Ishikawa (cell line): ENCODE data around the gene SLC48A1.

Experiments used
- FOXM1 ChIP-seq: IDR thresholded peaks from 2 replicates; pipeline ENCODE4 v1.6.1; 2012; ENCODE audit warnings: low read depth, borderline replicate concordance
- RAD21 ChIP-seq: IDR thresholded peaks from 2 replicates; pipeline ENCODE4 v1.6.1; 2012; ENCODE audit warnings: low read depth
- REST ChIP-seq: IDR thresholded peaks from 2 replicates; pipeline ENCODE4 v1.6.1; 2012; ENCODE audit warnings: low read depth, mild to moderate bottlenecking
- TF ChIP-seq, protein P1 (sequence below): IDR thresholded peaks from 2 replicates; pipeline ENCODE4 v1.6.1; 2012

DNA sequence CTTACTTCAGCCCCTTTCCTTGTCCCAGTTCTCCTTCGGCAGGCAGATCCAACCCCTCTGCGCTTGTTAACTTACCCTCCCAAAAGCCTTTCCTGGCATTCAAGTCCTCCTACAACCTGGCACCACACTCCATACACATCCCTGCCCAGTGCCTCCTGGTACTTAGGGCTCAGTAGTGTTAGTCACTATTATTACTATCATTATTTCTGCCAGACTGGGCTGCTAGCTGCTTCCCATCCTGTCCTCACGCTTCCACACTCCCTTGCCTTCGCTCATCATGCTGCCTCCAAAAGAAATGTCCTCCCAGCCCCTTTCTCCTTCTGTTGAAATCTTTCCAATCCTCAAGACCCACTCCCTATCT lies 48.3 kb downstream of the SLC48A1 start:
- TF ChIP-seq REST (no peak), FOXM1 (no peak), RAD21 (no peak)
- TF ChIP-seq, protein P1, sequence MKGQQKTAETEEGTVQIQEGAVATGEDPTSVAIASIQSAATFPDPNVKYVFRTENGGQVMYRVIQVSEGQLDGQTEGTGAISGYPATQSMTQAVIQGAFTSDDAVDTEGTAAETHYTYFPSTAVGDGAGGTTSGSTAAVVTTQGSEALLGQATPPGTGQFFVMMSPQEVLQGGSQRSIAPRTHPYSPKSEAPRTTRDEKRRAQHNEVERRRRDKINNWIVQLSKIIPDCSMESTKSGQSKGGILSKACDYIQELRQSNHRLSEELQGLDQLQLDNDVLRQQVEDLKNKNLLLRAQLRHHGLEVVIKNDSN = no peak
